NB4 (cell line): Measurements from ENCODE around the gene TMEM131L.

Source experiments
- MYC ChIP-seq: IDR thresholded peaks from 2 replicates; pipeline ENCODE4 v1.6.1; 2011; ENCODE audit warnings: low read depth, low read length
- POLR2A ChIP-seq: IDR thresholded peaks from 2 replicates; pipeline ENCODE4 v1.6.1; 2011; ENCODE audit warnings: mild to moderate bottlenecking; ENCODE audit not compliant: insufficient read length; ENCODE audit errors: extremely low read depth
- TF ChIP-seq, protein P1 (sequence below): IDR thresholded peaks from one replicate; pipeline ENCODE4 v1.5.1; 2012; ENCODE audit warnings: low read depth, low read length

DNA sequence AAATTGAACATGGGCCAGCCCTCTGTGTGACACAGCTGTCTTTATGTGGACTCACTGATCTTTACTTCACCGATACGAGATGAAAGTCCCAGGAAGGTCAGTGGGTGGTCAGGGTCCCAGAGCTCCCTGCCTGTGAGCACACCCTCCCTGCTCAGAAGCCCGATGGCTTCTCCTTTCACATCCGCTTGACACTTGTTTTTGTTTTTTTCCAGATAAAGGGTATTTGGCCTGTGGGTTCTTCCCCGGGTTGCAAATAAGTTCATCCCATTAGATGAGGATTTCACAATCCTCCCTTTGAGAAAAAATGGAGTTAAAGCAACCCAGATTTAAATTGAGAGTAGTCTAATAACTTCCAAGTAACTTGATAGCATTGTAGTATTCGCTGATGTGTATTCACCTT is 169.7 kb downstream of the TMEM131L start:
- TF ChIP-seq, protein P1, sequence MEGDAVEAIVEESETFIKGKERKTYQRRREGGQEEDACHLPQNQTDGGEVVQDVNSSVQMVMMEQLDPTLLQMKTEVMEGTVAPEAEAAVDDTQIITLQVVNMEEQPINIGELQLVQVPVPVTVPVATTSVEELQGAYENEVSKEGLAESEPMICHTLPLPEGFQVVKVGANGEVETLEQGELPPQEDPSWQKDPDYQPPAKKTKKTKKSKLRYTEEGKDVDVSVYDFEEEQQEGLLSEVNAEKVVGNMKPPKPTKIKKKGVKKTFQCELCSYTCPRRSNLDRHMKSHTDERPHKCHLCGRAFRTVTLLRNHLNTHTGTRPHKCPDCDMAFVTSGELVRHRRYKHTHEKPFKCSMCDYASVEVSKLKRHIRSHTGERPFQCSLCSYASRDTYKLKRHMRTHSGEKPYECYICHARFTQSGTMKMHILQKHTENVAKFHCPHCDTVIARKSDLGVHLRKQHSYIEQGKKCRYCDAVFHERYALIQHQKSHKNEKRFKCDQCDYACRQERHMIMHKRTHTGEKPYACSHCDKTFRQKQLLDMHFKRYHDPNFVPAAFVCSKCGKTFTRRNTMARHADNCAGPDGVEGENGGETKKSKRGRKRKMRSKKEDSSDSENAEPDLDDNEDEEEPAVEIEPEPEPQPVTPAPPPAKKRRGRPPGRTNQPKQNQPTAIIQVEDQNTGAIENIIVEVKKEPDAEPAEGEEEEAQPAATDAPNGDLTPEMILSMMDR, result no peak
- no peak for TF ChIP-seq POLR2A
- no peak for TF ChIP-seq MYC
